Measurements from ENCODE around the gene IGF2BP2. TPM values are rescaled to one million over a fixed set of nuclear protein-coding genes. Genes with fewer than 3 reads are reported as not detected.

IGF2BP2 gene
- total and polyA plus RNA-seq, 2 of the 4 experiments (the other 2 are of a cell fraction): 23.4 to 88.2 TPM

DNA sequence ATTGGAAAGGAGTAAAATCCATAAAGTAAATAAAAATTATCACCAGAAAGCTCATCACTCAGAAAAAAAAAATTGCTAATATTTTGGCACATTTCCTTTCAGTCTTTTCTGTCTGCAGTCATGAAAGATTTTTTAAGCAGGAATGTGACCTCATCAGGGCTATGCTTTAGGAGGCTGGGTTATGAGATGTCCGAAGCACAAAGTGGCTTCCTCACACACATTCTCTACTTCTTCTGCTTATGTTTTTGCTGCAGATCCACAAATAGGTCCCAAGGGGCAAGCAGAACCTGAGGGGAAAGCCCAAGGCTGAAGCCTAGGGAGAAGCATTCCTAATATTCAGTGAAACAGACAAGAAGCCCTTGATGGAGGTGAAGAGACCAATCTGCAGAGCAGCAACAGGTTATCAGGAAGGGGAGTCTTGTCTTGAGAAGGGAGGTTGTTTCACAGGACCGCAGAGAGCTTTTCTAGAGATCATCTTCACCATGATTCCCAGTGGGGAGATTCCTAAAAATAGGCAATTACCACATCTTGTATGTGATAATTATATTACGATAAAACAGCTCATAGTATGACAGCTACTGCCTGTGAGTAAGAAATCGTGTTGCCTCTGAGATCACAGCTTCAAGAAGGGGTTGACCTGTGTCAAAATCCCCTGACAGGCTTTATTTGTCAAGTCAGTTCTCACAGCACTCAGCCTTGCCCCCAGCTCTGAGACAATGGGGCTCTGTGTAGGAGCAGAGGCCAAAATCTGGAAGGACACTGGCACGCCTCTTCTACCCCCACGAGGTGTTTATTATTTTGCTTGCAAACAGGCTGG, 60.5 kb downstream of the IGF2BP2 start:
- no CpG with 5 or more reads among the region's 6 CpGs for WGBS, 2 experiments (ENCODE audit: extremely low coverage in 2 of 2, insufficient read length in 1 of 2)
- peak overlapping the region; percentile 11 for H3K23ac ChIP-seq (ENCODE audit: low read depth, low read length)
- DNase-seq: peak; percentile 54
- H2AK5ac ChIP-seq (ENCODE audit: low read depth, low read length): no peak overlapping the region; the same call in 1 of the 2 replicates
- H3K9me1 ChIP-seq (ENCODE audit: insufficient read depth, low read length): peaks cover 36% of the 10 kb centered on the region
- no peak overlapping the region for H2AFZ ChIP-seq (replicated peaks; ENCODE audit: low read length, poor library complexity)
- no peak overlapping the region; a peak in 1 of 4 replicates for H4K8ac ChIP-seq (ENCODE audit: low read depth in 2 of 2, low read length in 2 of 2)
- H3K27me3 ChIP-seq (ENCODE audit: control insufficient read depth, insufficient read depth, low read length): no peaks in the 10 kb centered on the region
- BruUV-seq (replicated peaks): no TSS peak
- in situ Hi-C loops (cut with MboI; ENCODE audit: low sequenced_read_pairs): no loop called here
- no peak overlapping the region for H3K56ac ChIP-seq (ENCODE audit: extremely low read depth, insufficient read depth, low read length)
- ATAC-seq (ENCODE audit: low read depth): peak; percentile 27; the same call in 1 of the 2 replicates
- H3K14ac ChIP-seq (replicated peaks; ENCODE audit: low read depth, low read length): peak overlapping the region; percentile 20; the same call in 1 of the 2 replicates
- no peak overlapping the region for H3K18ac ChIP-seq (ENCODE audit: low read depth, low read length)
- peaks cover 8 to 86% of the 10 kb centered on the region in 2 experiments; a peak in 3 of 4 replicates for H3K79me1 ChIP-seq (ENCODE audit: low read depth in 1 of 2, low read length in 2 of 2)
- peak overlapping the region; percentile 4; the same call in 1 of the 3 replicates for H2BK15ac ChIP-seq (ENCODE audit: low read depth, low read length)
- H4K5ac ChIP-seq (ENCODE audit: low read depth, low read length): no peak overlapping the region
- ChIA-PET POLR2A (ENCODE audit: unreplicated experiment) (interaction anchor here (0.6 kb wide), 1 partner anchor 11 kb away, joined by 3 read pairs; no protein-coding TSS in a partner anchor), CTCF (interaction anchor here (0.8 to 1.8 kb wide), 3 partner anchors 87 to 104 kb away, joined by 3 to 7 read pairs (median 3); no protein-coding TSS in a partner anchor)
- no peaks in the 10 kb centered on the region for H3K9me3 ChIP-seq (ENCODE audit: control insufficient read depth, insufficient read depth, low read length)
- no peak overlapping the region; the same call in 1 of the 2 replicates for H2BK120ac ChIP-seq (ENCODE audit: low read depth, low read length)
- H2BK20ac ChIP-seq (ENCODE audit: low read depth, low read length): no peak overlapping the region
- no peaks in the 10 kb centered on the region for H3K36me3 ChIP-seq (ENCODE audit: control insufficient read depth, insufficient read depth, low read length)
- dilution Hi-C loops (cut with HindIII; ENCODE audit: low sequenced_read_pairs, unreplicated experiment): no loop called here
- H3K4ac ChIP-seq (ENCODE audit: low read depth, low read length): 0 out of 2 replicates have a peak overlapping the region, but pooled peaks have one; percentile 19
- H3K27ac ChIP-seq (ENCODE audit: insufficient read depth, low read length): no peak overlapping the region
- peak overlapping the region; percentile 4 for H2BK5ac ChIP-seq (ENCODE audit: low read depth, low read length, poor library complexity, severe bottlenecking)
- H4K91ac ChIP-seq (ENCODE audit: insufficient read depth, low read depth, low read length): no peak overlapping the region
- peaks cover 98% of the 10 kb centered on the region for H4K20me1 ChIP-seq (ENCODE audit: insufficient read depth, low read length)
- peak overlapping the region; percentile 69 for H3K4me2 ChIP-seq (ENCODE audit: low read depth, low read length)
- intact Hi-C loops (cut with micrococcal nuclease): no loop called here
- no peak overlapping the region for H2AK9ac ChIP-seq (replicated peaks; ENCODE audit: low read depth, low read length, poor library complexity)
- no peak overlapping the region for H3K4me3 ChIP-seq (ENCODE audit: insufficient read depth, low read depth, low read length)
- peak overlapping the region; percentile 52; the same call in 1 of the 2 replicates for H3K9ac ChIP-seq (ENCODE audit: low read depth, low read length)
- peaks cover 36% of the 10 kb centered on the region for H3K4me1 ChIP-seq (ENCODE audit: control insufficient read depth, insufficient read depth, low read length)
- TF ChIP-seq, protein P1, sequence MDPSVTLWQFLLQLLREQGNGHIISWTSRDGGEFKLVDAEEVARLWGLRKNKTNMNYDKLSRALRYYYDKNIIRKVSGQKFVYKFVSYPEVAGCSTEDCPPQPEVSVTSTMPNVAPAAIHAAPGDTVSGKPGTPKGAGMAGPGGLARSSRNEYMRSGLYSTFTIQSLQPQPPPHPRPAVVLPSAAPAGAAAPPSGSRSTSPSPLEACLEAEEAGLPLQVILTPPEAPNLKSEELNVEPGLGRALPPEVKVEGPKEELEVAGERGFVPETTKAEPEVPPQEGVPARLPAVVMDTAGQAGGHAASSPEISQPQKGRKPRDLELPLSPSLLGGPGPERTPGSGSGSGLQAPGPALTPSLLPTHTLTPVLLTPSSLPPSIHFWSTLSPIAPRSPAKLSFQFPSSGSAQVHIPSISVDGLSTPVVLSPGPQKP (IDR thresholded peaks at IDR 0.05; ENCODE audit: borderline replicate concordance, low read depth, low read length): no peak
- TF ChIP-seq FOS (IDR thresholded peaks at IDR 0.05; ENCODE audit: low read depth, low read length): no peak
- no peak for TF ChIP-seq MAFK (IDR thresholded peaks at IDR 0.05; ENCODE audit: low read depth, low read length)
- no peak for TF ChIP-seq CHD1 (IDR thresholded peaks at IDR 0.05; ENCODE audit: low read depth, low read length)
- TF ChIP-seq MAZ (IDR thresholded peaks at IDR 0.05; ENCODE audit: borderline replicate concordance, low read depth, low read length): no peak
- no peak for TF ChIP-seq CEBPB (IDR thresholded peaks at IDR 0.05; ENCODE audit: low read depth, low read length)
- no peak for TF ChIP-seq RCOR1 (IDR thresholded peaks at IDR 0.05; ENCODE audit: insufficient replicate concordance, low read length)
- TF ChIP-seq RAD21 (IDR thresholded peaks at IDR 0.05; ENCODE audit: low read length): no peak
- no peak for TF ChIP-seq POLR2A (IDR thresholded peaks at IDR 0.05; ENCODE audit: low read depth, low read length)
- TF ChIP-seq RFX5 (IDR thresholded peaks at IDR 0.05; ENCODE audit: low read depth, low read length): no peak
- TF ChIP-seq MXI1 (IDR thresholded peaks at IDR 0.05; ENCODE audit: borderline replicate concordance, low read depth, low read length): no peak
- TF ChIP-seq, protein P2, sequence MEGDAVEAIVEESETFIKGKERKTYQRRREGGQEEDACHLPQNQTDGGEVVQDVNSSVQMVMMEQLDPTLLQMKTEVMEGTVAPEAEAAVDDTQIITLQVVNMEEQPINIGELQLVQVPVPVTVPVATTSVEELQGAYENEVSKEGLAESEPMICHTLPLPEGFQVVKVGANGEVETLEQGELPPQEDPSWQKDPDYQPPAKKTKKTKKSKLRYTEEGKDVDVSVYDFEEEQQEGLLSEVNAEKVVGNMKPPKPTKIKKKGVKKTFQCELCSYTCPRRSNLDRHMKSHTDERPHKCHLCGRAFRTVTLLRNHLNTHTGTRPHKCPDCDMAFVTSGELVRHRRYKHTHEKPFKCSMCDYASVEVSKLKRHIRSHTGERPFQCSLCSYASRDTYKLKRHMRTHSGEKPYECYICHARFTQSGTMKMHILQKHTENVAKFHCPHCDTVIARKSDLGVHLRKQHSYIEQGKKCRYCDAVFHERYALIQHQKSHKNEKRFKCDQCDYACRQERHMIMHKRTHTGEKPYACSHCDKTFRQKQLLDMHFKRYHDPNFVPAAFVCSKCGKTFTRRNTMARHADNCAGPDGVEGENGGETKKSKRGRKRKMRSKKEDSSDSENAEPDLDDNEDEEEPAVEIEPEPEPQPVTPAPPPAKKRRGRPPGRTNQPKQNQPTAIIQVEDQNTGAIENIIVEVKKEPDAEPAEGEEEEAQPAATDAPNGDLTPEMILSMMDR (conservative IDR thresholded peaks at IDR 0.05; ENCODE audit: low read depth, low read length): no peak
- TF ChIP-seq NFE2L2 (IDR thresholded peaks at IDR 0.05; ENCODE audit: low read depth, low read length): no peak
- no peak for TF ChIP-seq SMC3 (IDR thresholded peaks at IDR 0.05; ENCODE audit: low read depth, low read length)
